ENCODE measurements around the gene ZNF236.

DNA sequence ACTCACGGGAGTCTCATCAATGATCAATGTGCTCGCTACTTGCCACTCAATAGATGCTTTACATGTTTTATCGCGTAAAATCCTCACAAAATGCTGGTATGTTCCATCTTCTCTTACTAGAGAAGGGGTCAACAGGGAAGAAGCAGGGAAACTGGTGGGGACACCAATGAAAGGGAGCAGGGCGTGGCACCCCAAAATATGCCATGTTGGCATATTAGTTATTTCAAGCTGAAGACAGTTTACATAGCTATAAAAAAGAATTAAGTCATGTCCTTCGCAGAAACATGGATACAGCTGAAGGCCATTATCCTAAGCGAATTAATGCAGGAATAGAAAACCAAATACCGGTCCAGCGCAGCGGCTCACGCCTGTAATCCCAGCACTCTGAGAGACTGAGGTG, 8.1 kb upstream of the ZNF236 start:
- TF ChIP-seq POLR2AphosphoS5 (IDR thresholded peaks at IDR 0.05; ENCODE audit: low read depth, low read length) (no peak), POLR2A (IDR thresholded peaks at IDR 0.05; ENCODE audit: low read depth, low read length) (no peak), TAF1 (IDR thresholded peaks at IDR 0.05; ENCODE audit: borderline replicate concordance, low read depth, low read length) (no peak)
